Measurements from ENCODE around the gene PIANP.

Gene PIANP

GRCh38 chr12:6653342-6653741 is 47.3 kb downstream of the PIANP start:
- DNase-seq (ENCODE audit: low read depth): no peak
- no peak overlapping the region for H3K4me3 ChIP-seq (ENCODE audit: low read depth, low read length)
- TF ChIP-seq CTCF (IDR thresholded peaks at IDR 0.05; ENCODE audit: control insufficient read depth, extremely low read depth, insufficient read depth): no peak

- no peak for TF ChIP-seq CTCF (IDR thresholded peaks at IDR 0.05; ENCODE audit: control insufficient read depth, extremely low read depth, insufficient read depth)
- DNase-seq (ENCODE audit: low read depth): no peak
These were observed 48.2 kb downstream of the PIANP start for GRCh38 chr12:6652391-6652790.

GRCh38 chr12:6650832-6651231 is 49.8 kb downstream of the PIANP start:
- no peak for DNase-seq (ENCODE audit: low read depth)
- no peak overlapping the region for H3K4me3 ChIP-seq (ENCODE audit: low read depth, low read length)
- TF ChIP-seq CTCF (IDR thresholded peaks at IDR 0.05; ENCODE audit: control insufficient read depth, extremely low read depth, insufficient read depth): no peak

More at GRCh38 chr12:6652391-6652790, 48.2 kb downstream of the PIANP start:
- H3K4me3 ChIP-seq (ENCODE audit: low read depth, low read length): no peak overlapping the region

- no peak for DNase-seq (ENCODE audit: low read depth)
- TF ChIP-seq CTCF (IDR thresholded peaks at IDR 0.05; ENCODE audit: control insufficient read depth, extremely low read depth, insufficient read depth): no peak
- no peak within 1 kb of the TSS for H3K4me3 ChIP-seq (ENCODE audit: low read depth, low read length)
These were observed 53.5 kb downstream of the PIANP start, which contains the start of gene ACRBP for GRCh38 chr12:6647083-6647604. Gene ACRBP, minus strand, starts transcription at chr12:6647432. Its CDS starts 66 bp downstream, at chr12:6647366.

GRCh38 chr12:6646276-6647082 is 54.1 kb downstream of the PIANP start:
- DNase-seq (ENCODE audit: low read depth): no peak
- no peak overlapping the region for H3K4me3 ChIP-seq (ENCODE audit: low read depth, low read length)
- no peak for TF ChIP-seq CTCF (IDR thresholded peaks at IDR 0.05; ENCODE audit: control insufficient read depth, extremely low read depth, insufficient read depth)

GRCh38 chr12:6644903-6645302 is 55.7 kb downstream of the PIANP start:
- H3K4me3 ChIP-seq (ENCODE audit: low read depth, low read length): no peak overlapping the region
- no peak for TF ChIP-seq CTCF (IDR thresholded peaks at IDR 0.05; ENCODE audit: control insufficient read depth, extremely low read depth, insufficient read depth)
- DNase-seq (ENCODE audit: low read depth): no peak

All from LNCaP clone FGC (cell line).